Common myeloid progenitor, CD34-positive (primary cell): Measurements from ENCODE around the gene LRCH2. TPM values are rescaled to one million over a fixed set of nuclear protein-coding genes. Genes with fewer than 3 reads are reported as not detected.

ENCODE experiments used
- CTCF ChIA-PET: fragments of 350-600 bp; sonication (Branson Sonifier 250); formaldehyde crosslinking; loops from one replicate; lab custom pipeline; 2021; ENCODE audit warnings: antibody characterized with exemption; lab: Charles Lee
- POLR2A ChIA-PET: fragments of 350-600 bp; sonication (Branson Sonifier 250); formaldehyde crosslinking; loops from one replicate; lab custom pipeline; 2021; ENCODE audit warnings: antibody characterized with exemption; lab: Charles Lee
- DNase-seq, 3 donors: peaks; one replicate each; pipeline versions ENCODE4 v3.0.0 to v3.0.0-alpha.2; 2013
- H3K27ac ChIP-seq, 2 experiments: 1 replicate in 1 of 2; 2 replicates in 1 of 2; pipeline ENCODE4 v1.7.0; 2013; ENCODE audit warnings: inconsistent platforms in 2 of 2, low read length in 2 of 2, mild to moderate bottlenecking in 2 of 2, low read depth in 1 of 2, moderate library complexity in 1 of 2; ENCODE audit not compliant: severe bottlenecking in 2 of 2, insufficient read depth in 1 of 2, poor library complexity in 1 of 2
- H3K27me3 ChIP-seq, 5 experiments: replicated peaks in 2 of 5; 1 replicate in 3 of 5; 2 replicates in 2 of 5; pipeline versions ENCODE4 v1.6.1 to v1.7.0; 2013; ENCODE audit warnings: low read length in 4 of 5, mild to moderate bottlenecking in 2 of 5, moderate library complexity in 2 of 5, inconsistent platforms in 1 of 5; ENCODE audit not compliant: insufficient read depth in 5 of 5, control insufficient read depth in 4 of 5
- H3K36me3 ChIP-seq, 4 experiments: 1 replicate in 2 of 4; 2 replicates in 2 of 4; pipeline versions ENCODE4 v1.6.1 to v1.7.0; 2013; ENCODE audit warnings: low read length in 3 of 4, control low read depth in 1 of 4, mild to moderate bottlenecking in 1 of 4; ENCODE audit not compliant: control insufficient read depth in 4 of 4, insufficient read depth in 4 of 4
- H3K4me1 ChIP-seq, 4 experiments: 1 replicate in 3 of 4; 2 replicates in 1 of 4; pipeline versions ENCODE4 v1.6.1 to v1.7.1; 2013; ENCODE audit warnings: low read length in 3 of 4, mild to moderate bottlenecking in 3 of 4, control low read depth in 1 of 4, inconsistent platforms in 1 of 4, moderate library complexity in 1 of 4; ENCODE audit not compliant: control insufficient read depth in 4 of 4, insufficient read depth in 4 of 4; ENCODE audit errors: control extremely low read depth in 1 of 4
- H3K4me3 ChIP-seq, 7 experiments: 1 replicate in 4 of 7; 2 replicates in 3 of 7; pipeline versions ENCODE4 v1.5.1 to v1.7.0; 2013; ENCODE audit warnings: mild to moderate bottlenecking in 7 of 7, low read length in 6 of 7, moderate library complexity in 6 of 7, inconsistent platforms in 2 of 7, low read depth in 2 of 7, control low read depth in 1 of 7; ENCODE audit not compliant: insufficient read depth in 4 of 7, control insufficient read depth in 1 of 7; ENCODE audit errors: extremely low read depth in 1 of 7
- H3K9me3 ChIP-seq, 5 experiments: 1 replicate in 4 of 5; 2 replicates in 1 of 5; pipeline versions ENCODE4 v1.6.1 to v1.7.1; 2013; ENCODE audit warnings: low read length in 4 of 5, mild to moderate bottlenecking in 2 of 5, inconsistent platforms in 1 of 5, low read depth in 1 of 5, moderate library complexity in 1 of 5; ENCODE audit not compliant: control insufficient read depth in 4 of 5, insufficient read depth in 2 of 5; ENCODE audit errors: control extremely low read depth in 1 of 5
- WGBS: methylation state at CpG from one replicate; pipeline ENCODE4 v1.1.5; 2013; ENCODE audit not compliant: insufficient coverage; 5-methylcytosine and 5-hydroxymethylcytosine counted together
- polyA plus RNA-seq: library from polyadenylated mRNA; unstranded; fragments of 120-200 nt; gene quantifications from one replicate; pipeline ENCODE4 v1.2.1, GENCODE V29; 2013

LRCH2 gene
- polyA plus RNA-seq = 2.7 TPM

DNA sequence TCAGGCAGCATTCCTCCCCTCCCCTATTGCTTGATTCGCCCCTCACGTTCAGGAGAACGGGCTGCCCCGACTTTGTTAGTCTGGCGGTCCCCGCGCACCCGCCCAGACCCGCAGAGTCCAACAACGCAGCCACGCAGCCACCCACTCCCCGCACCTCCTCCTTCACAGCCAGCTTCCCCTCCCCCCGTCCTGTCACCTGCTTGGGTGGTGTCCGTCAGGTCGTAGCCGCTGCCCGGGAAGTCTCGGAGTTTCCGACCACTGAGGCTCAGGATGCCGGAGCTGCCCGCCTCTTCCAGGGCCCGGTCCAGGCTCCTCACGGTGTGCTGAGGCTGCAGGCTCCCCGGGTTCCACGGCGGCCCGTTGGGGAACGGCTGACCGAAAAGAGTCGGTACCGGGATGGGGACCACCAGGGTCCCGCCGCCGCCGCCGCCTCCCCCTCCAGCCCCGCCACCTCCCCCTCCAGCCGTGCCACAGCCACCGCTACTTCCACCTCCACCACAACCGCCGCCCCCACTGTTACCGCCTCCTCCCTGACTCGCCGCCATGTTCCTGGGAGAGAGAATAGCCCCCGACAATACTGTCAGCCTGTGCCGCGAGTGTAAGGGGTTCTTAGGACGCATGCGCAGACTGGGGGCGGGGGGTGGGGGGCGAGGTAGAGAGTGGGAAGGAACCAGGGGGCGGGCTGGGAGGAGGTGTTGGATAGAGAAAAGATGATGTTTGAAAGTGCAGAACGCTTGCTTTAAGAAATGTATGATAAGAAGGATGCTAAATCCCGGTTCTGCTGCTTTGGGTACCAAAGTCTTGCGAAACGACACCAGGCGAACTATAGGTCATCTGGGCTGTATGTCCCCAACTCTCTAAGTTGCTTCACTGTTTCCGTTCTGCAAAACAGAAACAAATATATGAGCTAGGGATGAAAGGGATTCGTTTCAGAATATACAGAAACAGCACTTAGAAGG lies at the start of gene LRCH2:
Gene LRCH2, minus strand, starts transcription at position 600 of the 959 bp plus-strand sequence. Its CDS starts 55 bp downstream, at position 545.
- Histone ChIP-seq H3K36me3 (no peaks in the 10 kb centered on the region), H3K27ac (no peak within 1 kb of the TSS), H3K4me1 (peaks cover 0 to 5% (median 0%) of the 10 kb centered on the region in 4 experiments), H3K9me3 (no peaks in the 10 kb centered on the region), H3K4me3 (peak within 1 kb of the TSS; percentile 41 to 82 (median 59)), H3K27me3 (peaks cover 0 to 27% (median 0%) of the 10 kb centered on the region in 5 experiments)
- DNase-seq = peak; percentile 22 to 55 (median 54)
- ChIA-PET POLR2A (no interaction called here), CTCF (no interaction called here)
- 19% methylated on average over 23 of the region's 59 CpGs for WGBS

GRCh38 chrX:115269051-115269683 lies 35.3 kb upstream of the LRCH2 start:
- Histone ChIP-seq H3K4me1 (no peaks in the 10 kb centered on the region), H3K36me3 (no peaks in the 10 kb centered on the region), H3K9me3 (no peaks in the 10 kb centered on the region), H3K4me3 (no peak overlapping the region), H3K27ac (no peak overlapping the region), H3K27me3 (peaks cover 0 to under 1% (median 0%) of the 10 kb centered on the region in 5 experiments)
- DNase-seq = no peak
- ChIA-PET POLR2A (no interaction called here), CTCF (interaction anchor here (0.5 kb wide), 1 partner anchor 110 kb away, joined by 3 read pairs; no protein-coding TSS in a partner anchor)
- no CpG with 5 or more reads among the region's 1 CpG for WGBS

GRCh38 chrX:115268421-115268820 lies 34.5 kb upstream of the LRCH2 start:
- CTCF ChIA-PET = interaction anchor here (0.5 kb wide), 1 partner anchor 109 kb away, joined by 3 read pairs; no protein-coding TSS in a partner anchor
- peak; percentile 8 to 39 (median 35) for DNase-seq
- no peak overlapping the region for H3K27ac ChIP-seq
- H3K4me3 ChIP-seq = no peak overlapping the region
- 15% methylated on average over 3 of the region's 3 CpGs for WGBS
- POLR2A ChIA-PET = no interaction called here
- H3K27me3 ChIP-seq = peaks cover 0 to 3% (median 0%) of the 10 kb centered on the region in 5 experiments
- no peaks in the 10 kb centered on the region for H3K36me3 ChIP-seq
- H3K9me3 ChIP-seq = no peaks in the 10 kb centered on the region
- H3K4me1 ChIP-seq = no peaks in the 10 kb centered on the region

DNA sequence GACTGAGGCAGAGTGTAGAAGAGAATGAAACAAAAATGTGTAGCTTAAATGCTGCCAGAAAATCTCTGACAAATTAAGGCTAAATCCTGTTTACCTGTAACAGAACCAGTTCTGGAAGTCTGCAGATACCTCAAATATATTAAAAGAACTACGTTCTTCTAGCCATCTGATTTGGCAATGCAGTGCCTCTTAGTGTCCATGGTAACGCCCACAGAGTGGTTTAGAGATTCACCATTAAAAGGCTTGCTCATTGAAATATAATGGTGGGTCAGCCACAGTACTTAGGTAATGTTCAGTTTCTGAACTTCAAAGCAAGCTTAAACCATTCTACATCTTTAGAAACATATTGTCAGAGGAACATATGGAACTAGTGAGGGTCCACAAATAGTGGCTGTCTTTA lies 32.4 kb upstream of the LRCH2 start:
- no peak for DNase-seq
- H3K27ac ChIP-seq = no peak overlapping the region
- ChIA-PET CTCF (no interaction called here), POLR2A (no interaction called here)
- H3K9me3 ChIP-seq = no peaks in the 10 kb centered on the region
- WGBS = no CpG with 5 or more reads among the region's 2 CpGs
- no peak overlapping the region for H3K4me3 ChIP-seq
- no peaks in the 10 kb centered on the region for H3K4me1 ChIP-seq
- peaks cover 0 to 5% (median 0%) of the 10 kb centered on the region in 5 experiments for H3K27me3 ChIP-seq
- H3K36me3 ChIP-seq = no peaks in the 10 kb centered on the region

GRCh38 chrX:115264009-115264408 lies 30.1 kb upstream of the LRCH2 start:
- WGBS = 74% methylated on average over 2 of the region's 2 CpGs
- ChIA-PET POLR2A (no interaction called here), CTCF (no interaction called here)
- Histone ChIP-seq H3K4me3 (no peak overlapping the region), H3K27ac (no peak overlapping the region), H3K4me1 (no peaks in the 10 kb centered on the region), H3K27me3 (peaks cover 0 to 8% (median 0%) of the 10 kb centered on the region in 5 experiments), H3K36me3 (no peaks in the 10 kb centered on the region), H3K9me3 (no peaks in the 10 kb centered on the region)
- DNase-seq = no peak

DNA sequence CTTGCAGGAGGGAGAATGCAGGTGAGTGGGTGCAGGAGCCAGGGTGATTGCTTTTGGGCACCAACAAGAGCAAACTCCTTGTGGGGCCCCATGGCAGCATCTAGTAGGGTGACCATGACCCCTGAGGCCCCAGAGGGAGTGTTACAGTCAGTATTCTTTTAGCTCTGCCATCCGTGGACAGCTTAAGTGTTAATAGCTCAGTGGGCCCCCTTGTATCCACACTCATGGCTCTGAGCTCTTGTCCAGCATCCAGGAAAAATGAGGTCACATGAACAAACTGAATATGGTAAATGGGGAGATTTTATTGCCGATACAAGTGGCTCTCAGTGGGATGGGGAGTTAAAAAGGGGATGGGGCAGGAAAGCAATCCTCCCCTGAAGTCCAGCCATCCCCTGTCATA lies 27.3 kb upstream of the LRCH2 start:
- Histone ChIP-seq H3K36me3 (no peaks in the 10 kb centered on the region), H3K4me3 (no peak overlapping the region), H3K4me1 (no peaks in the 10 kb centered on the region), H3K27me3 (peaks cover 0 to 11% (median 0%) of the 10 kb centered on the region in 5 experiments), H3K27ac (no peak overlapping the region), H3K9me3 (no peaks in the 10 kb centered on the region)
- ChIA-PET CTCF (interaction anchor here (0.6 kb wide), 1 partner anchor 430 kb away, joined by 4 read pairs; no protein-coding TSS in a partner anchor), POLR2A (no interaction called here)
- no peak for DNase-seq
- 78% methylated on average over 1 of the region's 2 CpGs for WGBS
